ENCODE results near the gene BIRC3. TPM values are rescaled to one million over a fixed set of nuclear protein-coding genes. Genes with fewer than 3 reads are reported as not detected.
"Not testable (repeated sequence)": the region's sequence is repeated elsewhere in the genome, so short reads cannot be mapped to it uniquely, and the experiment has no call there.

Gene BIRC3
- total RNA-seq, 1 experiment from 2014 or later = 0.07 TPM

DNA sequence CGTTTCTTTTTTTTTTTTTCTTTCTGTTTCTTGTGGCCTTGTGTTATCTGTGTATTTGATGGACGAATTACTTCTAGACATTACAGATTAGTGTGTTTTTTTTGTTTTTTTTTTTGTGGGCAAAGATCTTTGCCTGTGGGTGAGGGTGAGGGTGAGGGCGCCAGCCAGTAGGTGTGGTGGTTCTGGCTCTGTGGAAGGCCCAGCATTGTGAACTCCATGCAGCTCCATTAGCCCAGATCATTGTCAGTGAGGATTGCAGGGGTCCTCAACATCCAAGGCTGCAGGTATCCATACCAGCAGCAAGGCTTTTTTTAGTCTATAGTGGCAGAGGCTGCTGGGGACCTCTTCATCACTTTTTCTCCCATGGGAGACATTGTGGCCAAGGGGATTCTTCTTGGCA is 43.4 kb downstream of the BIRC3 start:
- in situ Hi-C loops (cut with HindIII; ENCODE audit: low sequenced_read_pairs) = no loop called here
- DNase-seq (ENCODE audit: low spot score) = no peak

DNA sequence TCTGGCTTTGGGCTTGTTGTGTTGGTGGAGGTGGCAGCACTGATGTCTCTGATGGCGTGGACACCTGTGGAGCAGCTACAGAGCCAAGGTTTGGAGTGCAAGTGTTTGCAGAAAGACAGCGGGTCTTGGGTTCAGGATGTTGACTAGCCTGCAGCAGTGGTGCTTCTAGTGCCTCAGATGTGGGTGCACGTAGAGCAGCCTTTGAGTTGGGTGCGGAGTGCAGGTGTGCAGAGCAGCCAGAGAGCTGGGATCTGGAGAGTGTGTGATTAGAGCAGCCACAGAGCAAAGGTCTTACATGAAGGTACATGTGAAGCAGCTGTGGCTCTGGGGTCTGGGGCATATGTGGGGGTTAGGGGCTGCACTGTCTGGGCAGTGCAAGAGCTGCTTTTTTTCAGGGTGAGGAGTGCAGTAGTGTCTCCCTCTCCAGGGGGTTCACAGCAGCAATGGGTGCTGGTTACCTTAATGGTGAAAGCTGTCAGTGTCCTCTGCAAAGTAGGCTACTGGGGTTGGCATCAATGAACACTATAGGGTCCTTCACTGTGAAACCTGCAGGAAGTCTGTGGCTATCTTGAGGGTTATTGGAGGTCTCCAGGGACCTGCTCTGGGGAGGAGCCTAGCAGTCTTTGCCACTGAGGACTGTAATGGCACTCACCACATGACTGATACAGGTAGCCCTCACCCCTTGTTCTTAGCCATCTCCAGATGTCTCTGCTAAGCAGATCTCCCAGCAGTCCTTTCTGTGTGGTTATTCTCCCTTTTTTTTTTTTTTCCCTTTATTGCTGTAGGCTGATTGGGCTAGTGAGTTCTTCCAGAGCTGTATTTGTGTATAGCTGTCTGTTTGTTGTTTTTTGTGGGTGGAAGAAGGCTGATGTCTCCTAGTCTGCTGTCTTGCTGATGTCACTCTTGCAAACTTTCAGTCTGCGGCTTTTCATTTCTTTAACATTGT is 44.1 kb downstream of the BIRC3 start:
- no peak for DNase-seq (ENCODE audit: low spot score)
- in situ Hi-C loops (cut with HindIII; ENCODE audit: low sequenced_read_pairs) = no loop called here

DNA sequence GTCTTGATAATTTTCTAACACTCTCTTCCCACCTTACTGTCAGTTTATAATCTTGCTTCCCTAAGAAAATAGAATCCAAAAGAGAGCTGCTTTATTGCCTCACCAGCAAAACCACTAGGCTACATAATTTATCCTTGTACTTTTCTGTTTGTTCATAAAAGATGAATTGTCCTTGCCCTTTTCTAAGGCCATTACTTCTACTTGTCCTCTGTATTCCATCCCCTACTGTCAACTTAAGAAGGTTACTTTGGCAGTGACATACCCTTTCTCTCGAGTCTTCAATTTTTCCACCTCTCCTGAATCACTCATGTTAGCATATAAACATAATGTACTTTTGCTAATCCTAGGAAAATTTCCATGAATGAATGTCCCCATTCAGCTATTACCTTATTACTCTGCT is 47.7 kb downstream of the BIRC3 start:
- in situ Hi-C loops (cut with HindIII; ENCODE audit: low sequenced_read_pairs) = no loop called here
- no peak for DNase-seq (ENCODE audit: low spot score)

DNA sequence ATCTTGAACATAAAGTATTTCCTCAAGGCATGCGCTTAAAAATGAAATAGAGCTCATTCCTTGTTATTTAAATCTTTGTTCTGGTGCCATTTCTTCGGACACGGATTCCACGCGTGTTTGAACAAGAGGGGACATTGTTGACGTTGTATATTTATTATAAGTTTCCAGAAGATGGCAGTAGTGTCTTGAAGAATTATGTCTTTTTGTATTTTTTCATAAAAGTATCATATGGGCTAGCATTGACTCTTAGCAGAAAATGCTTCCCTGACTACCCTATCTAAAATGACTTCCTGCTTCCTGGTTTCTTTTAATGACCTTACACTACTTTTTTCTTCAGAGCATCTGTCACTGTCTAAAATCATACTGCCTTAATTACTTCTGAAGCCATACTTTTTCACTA is 50.1 kb downstream of the BIRC3 start:
- no peak for DNase-seq (ENCODE audit: low spot score)
- in situ Hi-C loops (cut with HindIII; ENCODE audit: low sequenced_read_pairs) = no loop called here

DNA sequence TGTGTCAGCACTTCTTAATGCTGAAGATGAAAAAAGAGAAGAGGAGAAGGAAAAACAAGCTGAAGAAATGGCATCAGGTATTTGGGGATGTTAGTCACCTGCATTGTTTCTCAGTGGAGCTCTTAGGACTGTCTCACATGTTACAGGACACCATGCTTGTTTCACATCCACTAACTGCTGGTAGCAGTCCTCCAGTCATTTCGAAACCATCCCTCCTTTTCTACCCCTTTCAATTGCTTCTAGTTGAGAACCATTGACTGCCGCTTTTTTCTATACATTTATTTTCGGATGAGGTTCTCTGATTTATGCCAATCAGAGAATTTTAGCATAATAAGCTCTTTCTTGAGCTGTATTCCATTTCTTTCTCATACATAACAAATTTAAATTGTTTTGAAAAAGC is 51.2 kb downstream of the BIRC3 start:
- DNase-seq (ENCODE audit: low spot score) = no peak
- in situ Hi-C loops (cut with HindIII; ENCODE audit: low sequenced_read_pairs) = no loop called here

DNA sequence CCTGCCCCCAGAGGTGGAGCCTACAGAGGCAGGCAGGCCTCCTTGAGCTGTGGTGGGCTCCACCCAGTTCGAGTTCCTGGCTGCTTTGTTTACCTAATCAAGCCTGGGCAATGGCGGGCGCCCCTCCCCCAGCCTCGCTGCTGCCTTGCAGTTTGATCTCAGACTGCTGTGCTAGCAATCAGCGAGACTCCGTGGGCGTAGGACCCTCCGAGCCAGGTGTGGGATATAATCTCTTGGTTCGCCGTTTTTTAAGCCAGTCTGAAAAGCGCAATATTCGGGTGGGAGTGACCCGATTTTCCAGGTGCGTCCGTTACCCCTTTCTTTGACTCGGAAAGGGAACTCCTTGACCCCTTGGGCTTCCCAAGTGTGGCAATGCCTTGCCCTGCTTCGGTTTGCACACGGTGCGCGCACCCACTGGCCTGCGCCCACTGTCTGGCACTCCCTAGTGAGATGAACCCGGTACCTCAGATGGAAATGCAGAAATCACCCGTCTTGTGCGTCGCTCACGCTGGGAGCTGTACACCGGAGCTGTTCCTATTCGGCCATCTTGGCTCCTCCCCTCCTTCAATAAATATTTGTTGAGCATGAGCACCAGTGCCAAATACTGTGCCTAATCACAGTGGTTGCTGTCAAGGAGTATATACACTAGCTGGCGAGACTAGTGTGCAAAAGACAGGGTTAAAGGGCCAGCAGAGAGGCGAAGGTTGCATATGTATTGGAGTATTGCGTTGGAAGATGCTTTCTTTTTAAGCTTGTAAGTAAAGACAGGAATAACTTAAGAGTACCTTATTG is 57.5 kb downstream of the BIRC3 start:
- DNase-seq (ENCODE audit: low spot score); in situ Hi-C loops (cut with HindIII; ENCODE audit: low sequenced_read_pairs): not testable (repeated sequence)

DNA sequence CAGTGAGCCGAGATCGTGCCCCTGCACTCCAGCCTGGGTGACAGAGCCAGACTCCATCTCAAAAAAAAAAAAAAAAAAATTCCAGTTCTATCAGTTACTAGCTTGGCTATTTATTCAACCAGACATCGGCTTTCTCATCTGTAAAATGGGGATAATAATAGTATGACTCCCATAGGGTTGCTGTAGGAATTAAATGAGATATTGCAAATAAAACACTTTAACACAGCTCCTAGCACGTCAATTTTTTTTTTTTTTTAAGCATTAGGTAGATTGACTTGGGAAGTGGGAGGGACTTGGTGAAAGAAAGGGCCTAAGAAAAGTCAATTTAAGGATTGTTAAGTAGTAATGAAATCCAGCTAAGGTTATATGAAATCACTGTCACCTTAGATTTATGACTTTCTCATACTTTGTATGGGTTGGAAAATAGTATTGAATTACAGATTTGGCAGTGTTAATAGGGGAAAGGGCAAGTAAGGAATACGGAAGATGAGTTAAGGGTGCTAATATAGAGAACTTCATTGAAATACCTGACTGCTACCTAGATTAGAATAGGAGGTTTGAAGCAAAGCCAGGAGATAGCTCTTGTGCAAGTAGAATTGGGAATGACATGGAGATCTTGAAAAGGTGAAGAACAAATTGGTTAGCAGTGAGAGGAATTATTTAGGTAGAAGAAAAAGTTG is 58.6 kb downstream of the BIRC3 start:
- no peak for DNase-seq (ENCODE audit: low spot score)
- in situ Hi-C loops (cut with HindIII; ENCODE audit: low sequenced_read_pairs) = no loop called here

DNA sequence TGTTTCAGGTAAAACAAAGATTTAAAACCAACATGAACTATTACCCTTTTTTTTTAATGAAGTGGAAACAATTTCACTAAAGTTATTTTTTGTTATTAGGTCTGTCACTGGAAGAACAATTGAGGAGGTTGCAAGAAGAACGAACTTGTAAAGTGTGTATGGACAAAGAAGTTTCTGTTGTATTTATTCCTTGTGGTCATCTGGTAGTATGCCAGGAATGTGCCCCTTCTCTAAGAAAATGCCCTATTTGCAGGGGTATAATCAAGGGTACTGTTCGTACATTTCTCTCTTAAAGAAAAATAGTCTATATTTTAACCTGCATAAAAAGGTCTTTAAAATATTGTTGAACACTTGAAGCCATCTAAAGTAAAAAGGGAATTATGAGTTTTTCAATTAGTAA is 60.6 kb downstream of the BIRC3 start:
- in situ Hi-C loops (cut with HindIII; ENCODE audit: low sequenced_read_pairs) = no loop called here
- no peak for DNase-seq (ENCODE audit: low spot score)

DNA sequence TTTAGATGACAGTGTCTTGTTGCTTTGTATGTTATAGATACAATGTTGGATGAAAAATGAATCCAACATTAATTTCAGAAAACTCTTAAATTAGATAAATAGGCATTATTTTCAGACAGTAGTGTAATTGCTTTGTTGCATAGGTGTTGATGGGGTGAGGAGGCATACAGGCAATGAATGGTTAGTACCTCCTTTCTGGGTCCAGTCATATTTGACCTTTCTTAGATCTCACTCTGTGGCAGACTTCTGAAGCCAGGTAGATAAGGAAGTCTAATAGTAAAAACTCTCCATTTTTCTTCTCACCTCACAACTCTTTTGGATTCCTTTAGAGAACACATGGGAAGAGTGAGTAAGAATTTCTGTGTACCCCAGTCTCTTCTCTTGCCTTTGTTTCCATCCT is 61.5 kb downstream of the BIRC3 start:
- no peak for DNase-seq (ENCODE audit: low spot score)
- in situ Hi-C loops (cut with HindIII; ENCODE audit: low sequenced_read_pairs) = no loop called here

DNA sequence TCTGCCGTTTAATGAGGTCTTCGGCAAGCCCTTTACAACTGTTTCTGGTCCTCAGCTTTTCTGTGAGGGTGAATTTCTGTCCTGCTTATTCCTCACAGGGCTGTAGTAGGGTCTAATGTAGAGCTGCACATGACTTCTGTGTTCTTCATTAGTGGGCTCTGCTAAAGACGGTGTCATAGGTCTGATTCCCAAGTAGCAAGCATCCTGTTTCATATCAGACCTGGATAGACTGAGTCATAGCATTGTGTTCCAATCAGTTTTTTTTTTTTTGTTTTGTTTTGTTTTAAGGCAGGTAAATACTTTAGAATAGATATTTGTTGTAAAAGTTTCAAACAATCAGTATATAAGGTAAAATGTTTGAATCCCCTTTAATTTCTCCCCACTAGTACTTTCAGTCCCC is 65.1 kb downstream of the BIRC3 start:
- in situ Hi-C loops (cut with HindIII; ENCODE audit: low sequenced_read_pairs) = no loop called here
- DNase-seq (ENCODE audit: low spot score) = no peak

DNA sequence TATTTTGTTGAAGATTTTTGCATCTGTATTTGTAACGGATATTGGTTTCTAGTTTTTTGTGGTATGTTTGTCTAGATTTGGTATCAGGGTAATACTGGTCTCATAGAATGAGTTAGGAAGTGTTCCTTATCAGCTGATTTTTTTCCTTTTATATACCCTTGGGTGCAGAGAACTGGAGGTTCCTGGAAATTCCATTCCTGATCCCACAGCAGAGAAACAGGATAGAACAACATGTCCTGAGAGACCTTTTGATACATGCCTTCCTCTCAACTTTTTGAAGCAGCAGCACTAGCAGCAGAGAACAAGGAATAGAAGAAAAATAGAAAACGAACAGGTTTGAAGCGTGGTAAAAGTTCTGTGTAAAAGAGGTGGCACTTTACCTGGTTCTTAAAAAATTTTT is 66.6 kb downstream of the BIRC3 start:
- no peak for DNase-seq (ENCODE audit: low spot score)
- in situ Hi-C loops (cut with HindIII; ENCODE audit: low sequenced_read_pairs) = no loop called here

DNA sequence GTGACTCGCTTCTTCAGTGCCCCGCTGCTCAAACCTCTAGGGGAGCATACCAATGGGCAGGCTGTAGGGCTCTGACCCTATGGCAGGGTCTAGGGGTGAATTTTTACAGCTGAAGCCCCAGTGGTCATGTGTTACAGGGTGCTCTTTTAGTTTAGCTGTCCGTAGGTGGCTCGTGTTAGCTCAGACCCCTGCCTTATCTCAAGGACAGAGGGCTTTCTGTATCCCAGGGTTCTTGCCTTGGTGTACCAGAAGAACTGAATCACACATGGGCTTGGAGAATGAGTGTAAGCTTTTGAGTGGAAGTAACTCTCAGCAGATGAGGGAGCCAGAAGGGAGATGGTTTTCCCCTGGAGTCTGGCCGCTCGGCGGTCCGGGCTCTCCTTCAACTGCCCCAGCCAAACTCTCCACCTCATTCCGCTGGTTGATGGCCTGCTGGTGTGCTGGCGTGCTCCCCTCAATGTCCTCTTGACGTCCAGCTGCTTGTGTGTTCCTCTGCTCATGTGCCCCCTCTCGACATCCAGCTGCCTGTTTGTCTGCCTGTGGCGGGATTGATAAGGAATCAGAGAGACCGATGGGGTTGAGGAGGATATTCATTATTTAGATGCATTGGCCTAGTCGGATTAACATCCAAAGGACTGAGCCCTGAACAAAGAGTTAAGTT is 67.3 kb downstream of the BIRC3 start:
- DNase-seq (ENCODE audit: low spot score) = no peak
- in situ Hi-C loops (cut with HindIII; ENCODE audit: low sequenced_read_pairs) = no loop called here

DNA sequence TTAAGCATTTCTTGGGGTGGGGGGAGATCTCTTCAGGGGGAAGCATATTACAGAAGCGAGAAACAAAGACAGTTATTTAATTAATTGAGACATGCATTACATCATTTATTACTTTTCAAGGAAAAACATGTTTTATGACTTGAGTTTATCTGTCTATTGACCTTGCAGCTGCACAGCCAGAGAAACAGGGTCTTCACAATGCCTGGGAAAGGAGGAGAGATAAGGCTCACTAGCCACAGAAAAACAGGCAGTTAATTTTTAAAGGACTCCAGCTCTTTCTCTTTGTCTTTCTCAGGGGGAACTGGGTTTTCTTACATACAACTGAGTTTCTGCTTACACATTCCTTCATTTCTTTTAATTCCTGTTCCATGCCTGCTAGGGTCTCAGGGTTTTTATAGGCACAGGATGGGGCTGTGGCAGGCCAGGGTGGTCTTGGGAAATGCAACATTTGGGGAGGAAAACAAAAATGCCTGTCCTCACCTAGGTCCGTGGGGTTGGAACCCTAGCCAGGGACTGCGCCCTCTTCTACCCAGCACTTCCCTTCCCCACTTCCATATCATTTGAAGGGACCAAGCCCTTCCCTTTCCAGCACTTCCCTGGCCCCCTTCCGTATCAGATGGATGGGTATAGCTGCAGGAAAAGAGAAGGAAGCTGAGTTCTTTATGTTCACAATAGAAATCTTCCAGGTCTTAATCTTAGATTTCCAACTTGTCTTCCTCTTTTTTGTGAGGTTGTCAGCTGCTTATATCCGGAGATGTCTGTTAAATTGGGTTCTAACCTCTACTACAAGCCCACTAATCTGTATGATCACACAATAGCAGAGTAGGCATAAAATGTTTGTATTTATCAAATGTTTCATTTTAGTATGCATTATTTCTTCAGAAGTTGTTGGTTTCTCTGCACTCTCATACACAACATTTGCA is 68.1 kb downstream of the BIRC3 start:
- in situ Hi-C loops (cut with HindIII; ENCODE audit: low sequenced_read_pairs) = no loop called here
- no peak for DNase-seq (ENCODE audit: low spot score)

DNA sequence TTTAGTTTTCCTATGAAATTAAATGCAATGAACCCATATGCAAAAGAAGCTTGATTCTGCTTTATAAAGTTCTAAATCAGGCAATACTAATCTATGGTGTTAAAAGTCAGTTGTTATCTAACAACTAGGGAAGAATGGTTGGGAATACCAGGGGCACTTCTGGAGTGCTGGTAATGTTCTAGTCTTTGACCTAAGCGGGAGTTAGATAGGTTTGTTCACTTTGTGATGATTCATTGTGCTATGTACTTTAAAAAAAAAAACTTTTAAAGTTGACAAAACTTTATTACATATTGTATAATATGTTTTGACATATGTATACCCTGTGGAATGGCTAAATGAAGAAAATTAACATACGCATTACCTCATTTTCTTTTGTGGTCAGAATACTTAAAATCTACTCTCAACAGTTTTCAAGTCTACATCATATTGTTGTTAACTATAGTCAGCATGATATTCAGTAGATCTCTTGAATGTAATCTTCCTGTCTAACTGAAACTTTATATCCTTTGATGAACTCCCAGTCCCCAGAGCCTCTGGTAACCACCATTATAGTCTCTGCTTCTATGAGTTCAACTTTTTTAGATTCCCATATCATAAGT is 69.0 kb downstream of the BIRC3 start:
- in situ Hi-C loops (cut with HindIII; ENCODE audit: low sequenced_read_pairs) = no loop called here
- no peak for DNase-seq (ENCODE audit: low spot score)

DNA sequence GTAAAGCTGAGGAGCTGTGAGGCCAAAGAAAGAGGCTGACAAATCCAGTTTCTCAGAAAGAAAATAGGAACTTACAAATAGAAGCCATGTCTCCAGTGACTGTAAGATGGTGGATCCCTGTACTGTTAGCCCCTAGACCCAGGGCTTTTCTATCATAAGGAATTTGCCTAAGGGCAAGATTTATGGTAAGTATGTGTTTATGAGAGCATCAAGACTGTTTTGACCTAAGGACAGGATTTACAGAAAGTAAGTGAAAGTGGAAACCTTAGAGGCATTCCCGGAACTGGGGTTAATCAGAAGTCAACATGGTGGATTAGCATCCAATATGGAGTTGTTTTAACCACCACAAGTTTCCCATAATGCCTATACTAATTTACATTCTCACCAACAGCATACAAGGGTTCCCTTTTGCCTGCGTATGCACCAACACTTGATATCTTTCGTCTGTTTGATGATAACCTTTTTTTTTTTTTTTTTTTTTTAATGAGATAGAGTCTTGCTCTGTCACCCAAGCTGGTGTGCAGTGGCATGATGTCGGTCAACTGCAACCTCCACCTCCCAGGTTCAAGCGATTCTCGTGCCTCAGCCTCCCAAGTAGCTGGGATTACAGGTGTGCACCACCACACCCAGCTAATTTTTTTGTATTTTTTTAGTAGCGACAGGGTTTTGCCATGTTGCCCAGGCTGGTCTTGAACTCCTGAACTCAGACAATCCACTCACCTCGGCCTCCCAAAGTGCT is 69.9 kb downstream of the BIRC3 start:
- in situ Hi-C loops (cut with HindIII; ENCODE audit: low sequenced_read_pairs) = no loop called here
- no peak for DNase-seq (ENCODE audit: low spot score)

All from G401 (cell line).